HEK293T (cell line): ENCODE results near the gene PRRT2.
A peak's percentile ranks its signal among the peaks of the same experiment; 100 is the strongest.

ENCODE experiments used
- CTCF ChIA-PET: fragments of 350-600 bp; formaldehyde crosslinking; extraction: SDS; loops from one replicate; lab custom pipeline; 2021; ENCODE audit warnings: antibody characterized with exemption, inconsistent platforms; lab: Yijun Ruan, JAX
- POLR2A ChIA-PET: fragments of 350-600 bp; formaldehyde crosslinking; extraction: SDS; loops from one replicate; lab custom pipeline; 2020; ENCODE audit warnings: antibody characterized with exemption, inconsistent platforms; lab: Yijun Ruan, JAX
- DNase-seq: peaks from one replicate; pipeline ENCODE4 v3.0.0; 2012; ENCODE audit warnings: mixed read lengths; ENCODE audit errors: extremely low spot score
- ARNT ChIP-seq: fragments of 450-650 bp; IDR thresholded peaks from 2 replicates; pipeline ENCODE4 v1.6.1; 2017; ENCODE audit warnings: mild to moderate bottlenecking
- BHLHE40 ChIP-seq: fragments of 450-650 bp; IDR thresholded peaks from 2 replicates; pipeline ENCODE4 v1.6.1; 2016; ENCODE audit warnings: mild to moderate bottlenecking, moderate library complexity, borderline replicate concordance
- CTBP1 ChIP-seq: fragments of 450-650 bp; IDR thresholded peaks from 2 replicates; pipeline ENCODE4 v1.6.1; 2016; ENCODE audit warnings: borderline replicate concordance
- ELF4 ChIP-seq: fragments of 450-650 bp; IDR thresholded peaks from 2 replicates; pipeline ENCODE4 v1.6.1; 2017; ENCODE audit warnings: antibody characterized with exemption
- FOXA1 ChIP-seq: fragments of 450-650 bp; IDR thresholded peaks from 2 replicates; pipeline ENCODE4 v1.6.1; 2016; ENCODE audit warnings: mild to moderate bottlenecking
- FOXK2 ChIP-seq: fragments of 450-650 bp; IDR thresholded peaks from 2 replicates; pipeline ENCODE4 v1.6.1; 2016; ENCODE audit warnings: mild to moderate bottlenecking
- FOXM1 ChIP-seq: fragments of 450-650 bp; IDR thresholded peaks from 2 replicates; pipeline ENCODE4 v1.6.1; 2017; ENCODE audit warnings: mild to moderate bottlenecking, borderline replicate concordance
- HDGF ChIP-seq: fragments of 450-650 bp; IDR thresholded peaks from 2 replicates; pipeline ENCODE4 v1.6.1; 2017; ENCODE audit warnings: antibody characterized with exemption, borderline replicate concordance
- L3MBTL2 ChIP-seq: fragments of 450-650 bp; conservative IDR thresholded peaks from 2 replicates; pipeline ENCODE4 v1.6.1; 2016; ENCODE audit warnings: mild to moderate bottlenecking
- LEF1 ChIP-seq: fragments of 450-650 bp; IDR thresholded peaks from 2 replicates; pipeline ENCODE4 v1.6.1; 2017; ENCODE audit warnings: mild to moderate bottlenecking, borderline replicate concordance
- NFRKB ChIP-seq: fragments of 450-650 bp; IDR thresholded peaks from 2 replicates; pipeline ENCODE4 v1.6.1; 2016; ENCODE audit warnings: mild to moderate bottlenecking, moderate library complexity
- SP1 ChIP-seq: fragments of 450-650 bp; IDR thresholded peaks from 2 replicates; pipeline ENCODE4 v1.6.1; 2017
- SUZ12 ChIP-seq: fragments of 450-650 bp; IDR thresholded peaks from 2 replicates; pipeline ENCODE4 v1.6.1; 2016; ENCODE audit warnings: mild to moderate bottlenecking
- TARDBP ChIP-seq: fragments of 450-650 bp; IDR thresholded peaks from 2 replicates; pipeline ENCODE4 v1.6.1; 2016
- ZNF384 ChIP-seq: fragments of 450-650 bp; IDR thresholded peaks from 2 replicates; pipeline ENCODE4 v1.6.1; 2016
- TF ChIP-seq, protein P1 (sequence below): fragments of 450-650 bp; IDR thresholded peaks from 2 replicates; pipeline ENCODE4 v1.6.1; 2016

Gene PRRT2

GRCh38 chr16:29802416-29802935 lies 9.5 kb upstream of the PRRT2 start:
- TF ChIP-seq ELF4 (no peak), FOXK2 (no peak), SUZ12 (no peak), L3MBTL2 (no peak), SP1 (no peak), BHLHE40 (no peak), FOXM1 (no peak), TARDBP (no peak), HDGF (no peak), ZNF384 (no peak), FOXA1 (no peak), CTBP1 (no peak), ARNT (no peak), LEF1 (no peak), NFRKB (no peak)
- TF ChIP-seq, protein P1, sequence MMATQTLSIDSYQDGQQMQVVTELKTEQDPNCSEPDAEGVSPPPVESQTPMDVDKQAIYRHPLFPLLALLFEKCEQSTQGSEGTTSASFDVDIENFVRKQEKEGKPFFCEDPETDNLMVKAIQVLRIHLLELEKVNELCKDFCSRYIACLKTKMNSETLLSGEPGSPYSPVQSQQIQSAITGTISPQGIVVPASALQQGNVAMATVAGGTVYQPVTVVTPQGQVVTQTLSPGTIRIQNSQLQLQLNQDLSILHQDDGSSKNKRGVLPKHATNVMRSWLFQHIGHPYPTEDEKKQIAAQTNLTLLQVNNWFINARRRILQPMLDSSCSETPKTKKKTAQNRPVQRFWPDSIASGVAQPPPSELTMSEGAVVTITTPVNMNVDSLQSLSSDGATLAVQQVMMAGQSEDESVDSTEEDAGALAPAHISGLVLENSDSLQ, result no peak
- ChIA-PET POLR2A (interaction anchor here (1.1 to 9.5 kb wide), 4 partner anchors 11 to 1243 kb away, joined by 3 to 176 read pairs (median 48); partner anchors contain the start of genes KIF22, MVP, PAGR1 and PRRT2), CTCF (interaction anchor here (1.0 to 2.2 kb wide), 3 partner anchors 12 to 16 kb away, joined by 4 to 6 read pairs (median 4); partner anchors contain the start of genes KIF22 and PAGR1)
- DNase-seq, result no peak

- ChIA-PET CTCF (interaction anchor here (0.7 to 2.0 kb wide), 3 partner anchors 12 to 15 kb away, joined by 4 to 5 read pairs (median 4); partner anchors contain the start of gene PAGR1), POLR2A (interaction anchor here (0.6 to 9.5 kb wide), 8 partner anchors 12 to 1229 kb away, joined by 3 to 176 read pairs (median 4); partner anchors contain the start of genes KIF22, MVP, PAGR1 and PRRT2)
- DNase-seq, result no peak
- TF ChIP-seq HDGF (no peak), TARDBP (no peak), L3MBTL2 (no peak), ELF4 (no peak), ARNT (no peak), FOXM1 (no peak), FOXK2 (no peak), SP1 (no peak), BHLHE40 (no peak), FOXA1 (no peak), CTBP1 (no peak), SUZ12 (no peak)
- TF ChIP-seq, protein P1, result no peak
These were observed 8.0 kb upstream of the PRRT2 start for GRCh38 chr16:29804020-29804419.

DNA sequence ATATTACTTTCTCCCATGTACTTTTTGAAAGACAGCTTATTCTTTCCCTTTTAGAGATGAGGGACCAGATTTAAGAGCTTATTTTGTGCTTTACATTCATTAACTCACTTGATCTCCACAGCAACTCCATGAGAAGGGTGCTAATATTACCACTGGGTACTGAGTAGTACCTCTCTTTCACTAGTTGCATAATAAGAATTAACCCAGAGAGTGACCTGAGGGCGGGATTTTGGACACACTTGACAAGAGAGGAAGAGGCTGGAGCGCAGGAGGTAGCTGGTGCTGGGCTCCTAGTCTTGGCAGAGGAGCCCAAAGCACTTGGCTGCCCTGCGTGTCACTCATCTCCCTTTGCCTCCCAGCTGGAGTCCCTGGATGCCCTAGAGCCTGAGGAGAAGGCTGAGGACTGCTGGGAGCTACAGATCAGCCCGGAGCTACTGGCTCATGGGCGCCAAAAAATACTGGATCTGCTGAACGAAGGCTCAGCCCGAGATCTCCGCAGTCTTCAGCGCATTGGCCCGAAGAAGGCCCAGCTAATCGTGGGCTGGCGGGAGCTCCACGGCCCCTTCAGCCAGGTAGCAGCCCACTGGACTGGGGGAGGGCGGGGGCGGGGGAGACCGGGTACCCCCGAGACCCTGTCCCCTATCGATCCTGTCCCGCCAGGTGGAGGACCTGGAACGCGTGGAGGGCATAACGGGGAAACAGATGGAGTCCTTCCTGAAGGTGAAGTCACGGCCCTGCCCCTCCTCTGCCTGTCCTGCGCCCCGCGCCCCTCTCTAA lies 7.3 kb upstream of the PRRT2 start:
- ChIA-PET POLR2A (interaction anchor here (0.6 to 9.5 kb wide), 7 partner anchors 12 to 1226 kb away, joined by 3 to 176 read pairs (median 3); partner anchors contain the start of genes KIF22, MVP, PAGR1 and PRRT2), CTCF (interaction anchor here (0.7 to 2.0 kb wide), 4 partner anchors 11 to 14 kb away, joined by 3 to 5 read pairs (median 4); partner anchors contain the start of genes KIF22 and PAGR1)
- no peak for DNase-seq
- TF ChIP-seq SP1 (no peak), TARDBP (no peak), SUZ12 (no peak), CTBP1 (no peak), BHLHE40 (no peak), L3MBTL2 (no peak), FOXM1 (no peak), ARNT (no peak), HDGF (no peak), NFRKB (no peak), FOXK2 (no peak), ZNF384 (no peak)

- POLR2A ChIA-PET, result interaction anchor here (0.5 to 9.5 kb wide), 9 partner anchors 9 to 1145 kb away, joined by 3 to 176 read pairs (median 4); partner anchors contain the start of genes KIF22, MVP, PAGR1 and PRRT2
- DNase-seq, result peak; percentile 96
These were observed 6.5 kb upstream of the PRRT2 start for GRCh38 chr16:29805232-29806098.

More at GRCh38 chr16:29805232-29806098, 6.5 kb upstream of the PRRT2 start:
- TF ChIP-seq NFRKB (no peak), TARDBP (no peak), BHLHE40 (no peak), ARNT (no peak), SUZ12 (no peak), LEF1 (no peak), FOXM1 (no peak), ZNF384 (no peak), L3MBTL2 (no peak), ELF4 (no peak), HDGF (no peak), CTBP1 (no peak)
- TF ChIP-seq, protein P1, result no peak
- CTCF ChIA-PET, result interaction anchor here (0.9 to 2.0 kb wide), 2 partner anchors 10 to 15 kb away, joined by 3 to 4 read pairs; partner anchors contain the start of genes KIF22 and PAGR1
